Cardiac ventricle fibroblast (primary cell): ENCODE measurements around the gene EMC1. TPM values are rescaled to one million over a fixed set of nuclear protein-coding genes. Genes with fewer than 3 reads are reported as not detected.

Experiments used
- total RNA-seq: library from RNA; depleted of rRNA; stranded (reverse); fragments of >200 nt; gene quantifications from 2 replicates; pipeline ENCODE4 v1.2.3, GENCODE V29; 2015

Gene EMC1
- 34.8 and 43.7 TPM in 2 replicates for total RNA-seq

DNA sequence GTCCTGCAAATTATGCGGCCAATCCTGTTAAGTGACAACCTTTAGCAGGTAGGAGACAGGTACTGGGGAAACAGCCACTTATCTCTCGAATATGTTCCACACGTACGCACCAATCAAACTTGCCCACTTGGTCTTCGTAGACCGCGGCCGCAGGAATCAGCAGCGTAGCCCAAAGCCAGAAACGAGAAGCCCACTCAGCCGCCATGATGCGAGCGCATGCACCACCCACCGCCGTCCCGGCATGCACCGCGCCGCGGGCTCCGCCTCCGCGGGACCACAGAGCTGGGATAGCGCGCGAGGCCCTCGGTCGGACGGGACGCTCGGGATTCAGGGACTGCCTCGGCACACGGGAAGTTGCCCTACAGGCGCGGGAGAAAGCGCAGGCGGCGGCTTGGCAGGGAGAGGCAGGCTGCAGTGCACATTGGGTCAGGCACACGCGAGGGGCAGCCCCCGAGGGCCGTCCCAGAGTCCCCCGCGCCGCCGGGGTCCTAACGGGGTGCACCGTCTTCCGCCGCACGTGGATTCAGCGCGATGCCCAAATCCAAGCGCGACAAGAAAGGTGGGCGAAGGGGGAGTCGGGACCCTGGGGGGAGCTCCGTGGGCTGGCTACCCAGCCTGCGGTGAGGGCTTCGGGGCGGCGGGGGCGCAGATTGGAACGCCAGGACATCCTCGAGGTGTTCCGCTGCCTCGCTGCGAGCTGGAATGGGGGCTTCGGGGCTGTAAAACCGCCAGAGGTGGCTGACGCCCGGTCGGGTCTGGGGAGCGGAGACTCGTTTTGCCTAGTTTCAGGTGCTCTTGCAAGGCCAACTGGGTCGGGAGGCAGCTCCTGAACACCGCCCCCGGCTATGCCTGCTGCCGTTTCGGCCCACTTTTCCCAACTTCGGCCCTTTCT, at the start of gene EMC1, which contains the start of gene MRTO4:
EMC1 (minus strand) TSS at position 220 of the 892 bp plus-strand sequence; CDS start at position 205, 15 bp downstream.
MRTO4 (plus strand) TSS at position 501 of the 892 bp plus-strand sequence; CDS start at position 532, 31 bp downstream.

GRCh38 chr1:19288324-19289241, 37.3 kb upstream of the EMC1 start, which contains the start of gene AKR7A3:
Gene AKR7A3 (minus strand): TSS chr1:19288770. CDS start chr1:19288709, 61 bp downstream.

DNA sequence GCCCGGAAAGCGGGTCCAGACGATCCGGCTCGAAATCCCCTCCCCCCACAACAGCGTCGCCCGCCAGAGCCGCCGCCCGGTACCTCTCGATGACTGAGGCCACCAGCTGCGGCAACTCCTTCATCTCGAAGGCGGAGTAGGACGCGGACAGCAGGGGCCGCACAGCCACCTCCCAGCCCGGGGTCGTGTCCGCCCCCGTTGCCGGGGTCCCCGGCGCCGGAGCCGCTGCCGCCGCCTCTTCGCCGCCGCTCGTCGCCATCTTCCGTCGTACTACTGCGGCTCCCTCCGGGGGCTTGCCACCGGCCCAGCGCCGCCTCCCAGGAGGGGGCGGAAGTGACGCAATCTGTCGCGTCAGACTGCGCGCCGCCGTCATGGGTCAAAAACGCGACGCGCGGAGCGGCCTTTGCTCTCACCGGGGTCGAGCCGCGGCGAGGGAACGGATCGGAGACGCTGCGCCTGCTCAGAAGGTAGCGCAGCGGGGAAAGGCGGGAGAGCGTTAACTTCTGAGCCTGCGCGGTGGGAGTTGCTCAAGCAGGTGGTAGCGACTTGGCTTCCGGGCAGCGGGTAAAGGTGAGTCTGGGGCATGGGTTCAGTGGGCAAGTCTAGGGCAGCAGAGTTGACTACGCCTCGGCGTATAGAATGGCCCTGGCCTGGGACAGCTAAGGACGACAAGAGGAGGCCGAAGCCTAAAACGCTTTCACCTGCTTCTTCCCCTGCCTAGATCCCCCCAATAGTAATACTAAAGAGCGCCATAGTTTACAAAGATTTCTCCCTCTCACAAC, 41.1 kb downstream of the EMC1 start, which contains the start of gene UBR4:
UBR4 (minus strand) TSS at position 277 of the 782 bp plus-strand sequence; CDS start at position 259, 18 bp downstream.

Other genes starting within 250 kb of the EMC1 start
- 65.3 and 78.3 TPM in 2 replicates for gene UBR4, start 41.3 kb downstream of the EMC1 start, total RNA-seq
- 18.5 and 25.0 TPM in 2 replicates for gene MRTO4, start 281 bp upstream of the EMC1 start, total RNA-seq
- 0.73 and 1.00 TPM in 2 replicates for gene AKR7A3, start 37.2 kb upstream of the EMC1 start, total RNA-seq
- gene AKR7A2, start 60.6 kb upstream of the EMC1 start, total RNA-seq = 117 and 159 TPM in 2 replicates
- gene SLC66A1, start 60.8 kb upstream of the EMC1 start, total RNA-seq = 12.3 and 20.6 TPM in 2 replicates
- gene CAPZB, start 234.0 kb upstream of the EMC1 start, total RNA-seq = 148 and 173 TPM in 2 replicates